A549 (cell line): Measurements from ENCODE around the gene LMNB1. TPM values are rescaled to one million over a fixed set of nuclear protein-coding genes. Genes with fewer than 3 reads are reported as not detected.

Experiments used
- ATAC-seq, 2 experiments: fragments of 200-7000 bp in 1 of 2; fragments of >200 bp in 1 of 2; cut with Nextera tagmentation in 1 of 2; cut with Tn5 transposase in 1 of 2; 3 replicates each; pipeline versions ENCODE4 v1.8.0 to v1.9.1; 2018 to 2020; ENCODE audit warnings: mild to moderate bottlenecking in 1 of 2, moderate library complexity in 1 of 2
- CTCF ChIA-PET: fragments of 300-600 bp; sonication (Branson Sonifier 250); formaldehyde crosslinking; extraction: SDS; loops from one replicate; lab custom pipeline; 2021; ENCODE audit warnings: antibody characterized with exemption, inconsistent platforms; lab: Yijun Ruan, JAX
- POLR2A ChIA-PET: fragments of 350-600 bp; formaldehyde crosslinking; extraction: SDS; loops from one replicate; lab custom pipeline; 2021; ENCODE audit warnings: antibody characterized with exemption, inconsistent platforms; lab: Yijun Ruan, JAX
- DNase-seq, 2 experiments: peaks; one replicate each; pipeline versions ENCODE4 v3.0.0 to v3.0.0-alpha.2; 2011 to 2016; ENCODE audit warnings: low read depth in 1 of 2, low spot score in 1 of 2
- FAIRE-seq: peaks from 2 replicates; lab custom pipeline; 2011; peaks lifted over from hg19 to GRCh38; lab: Jason Lieb, UNC
- H3K27ac ChIP-seq, 2 experiments: fragments of >200 bp; sonication (Bioruptor Twin); formaldehyde crosslinking; 3 replicates each; pipeline ENCODE4 v1.5.1; 2016 to 2017
- H3K4me1 ChIP-seq: fragments of >200 bp; sonication (Bioruptor Twin); formaldehyde crosslinking; 3 replicates; pipeline ENCODE4 v1.6.1; 2016
- H3K4me2 ChIP-seq: fragments of >200 bp; sonication (Bioruptor Twin); formaldehyde crosslinking; 3 replicates; pipeline ENCODE4 v1.6.1; 2016
- H3K4me3 ChIP-seq: fragments of >200 bp; sonication (Bioruptor Twin); formaldehyde crosslinking; 3 replicates; pipeline ENCODE4 v1.5.1; 2016
- H3K9me3 ChIP-seq: fragments of >200 bp; sonication (Bioruptor Twin); formaldehyde crosslinking; 3 replicates; pipeline ENCODE4 v1.6.1; 2016
- BHLHE40 ChIP-seq: IDR thresholded peaks from 2 replicates; pipeline ENCODE4 v1.6.1; 2012; ENCODE audit warnings: low read depth, low read length, inconsistent platforms
- CBX8 ChIP-seq: fragments of 200-600 bp; sonication (generic); IDR thresholded peaks from 2 replicates; pipeline ENCODE4 v1.6.1; 2016
- CEBPB ChIP-seq, 2 experiments: fragments of >200 bp in 1 of 2; sonication (Bioruptor Twin) in 1 of 2; formaldehyde crosslinking in 1 of 2; IDR thresholded peaks; 2 replicates each; pipeline ENCODE4 v1.6.1; 2012 to 2016
- CHD4 ChIP-seq: fragments of 200-600 bp; sonication (generic); IDR thresholded peaks from 2 replicates; pipeline ENCODE4 v1.6.1; 2016; ENCODE audit warnings: antibody characterized with exemption, mild to moderate bottlenecking, borderline replicate concordance
- EHMT2 ChIP-seq: fragments of 200-600 bp; sonication (generic); IDR thresholded peaks from 2 replicates; pipeline ENCODE4 v1.6.1; 2016; ENCODE audit warnings: antibody characterized with exemption, low read depth, mild to moderate bottlenecking, moderate library complexity
- EP300 ChIP-seq, 2 experiments: fragments of >200 bp; sonication (Bioruptor Twin); formaldehyde crosslinking; IDR thresholded peaks; 2 replicates in 1 of 2; 3 replicates in 1 of 2; pipeline ENCODE4 v1.6.1; 2016 to 2017
- ESRRA ChIP-seq: fragments of 150-350 bp; IDR thresholded peaks from 2 replicates; pipeline ENCODE4 v1.6.1; 2014; ENCODE audit warnings: mild to moderate bottlenecking, low read length, borderline replicate concordance
- FOSB ChIP-seq: fragments of 250-450 bp; sonication (Bioruptor Pico); IDR thresholded peaks from 2 replicates; pipeline ENCODE4 v1.5.0; 2020; ENCODE audit warnings: mild to moderate bottlenecking, moderate library complexity
- JUN ChIP-seq, 2 experiments: fragments of >200 bp; sonication (Bioruptor Twin); formaldehyde crosslinking; IDR thresholded peaks; 2 replicates in 1 of 2; 3 replicates in 1 of 2; pipeline ENCODE4 v1.6.1; 2016 to 2017
- KDM1A ChIP-seq: fragments of 200-600 bp; sonication (generic); IDR thresholded peaks from 2 replicates; pipeline ENCODE4 v1.6.1; 2016; ENCODE audit warnings: low read depth, mild to moderate bottlenecking
- MAFK ChIP-seq: fragments of 450-650 bp; IDR thresholded peaks from 2 replicates; pipeline ENCODE4 v1.6.1; 2014; ENCODE audit not compliant: partially characterized antibody
- PHF8 ChIP-seq: fragments of 200-600 bp; sonication (generic); IDR thresholded peaks from 2 replicates; pipeline ENCODE4 v1.6.1; 2016; ENCODE audit warnings: low read depth, mild to moderate bottlenecking, antibody characterized with exemption, moderate library complexity, borderline replicate concordance
- RAD21 ChIP-seq, 2 experiments: fragments of >200 bp in 1 of 2; sonication (Bioruptor Twin) in 1 of 2; formaldehyde crosslinking in 1 of 2; IDR thresholded peaks in 1 of 2; conservative IDR thresholded peaks in 1 of 2; 2 replicates in 1 of 2; 3 replicates in 1 of 2; pipeline ENCODE4 v1.6.1; 2012 to 2018; ENCODE audit warnings: inconsistent platforms in 1 of 2
- RFX5 ChIP-seq: fragments of 450-650 bp; IDR thresholded peaks from 2 replicates; pipeline ENCODE4 v1.7.1; 2014; ENCODE audit warnings: antibody characterized with exemption, mild to moderate bottlenecking, moderate library complexity
- RNF2 ChIP-seq: fragments of 200-600 bp; sonication (generic); IDR thresholded peaks from 2 replicates; pipeline ENCODE4 v1.6.1; 2016; ENCODE audit warnings: low read depth, mild to moderate bottlenecking, antibody characterized with exemption, moderate library complexity, borderline replicate concordance
- ZC3H11A ChIP-seq: fragments of 450-650 bp; IDR thresholded peaks from 2 replicates; pipeline ENCODE4 v1.6.1; 2014; ENCODE audit warnings: antibody characterized with exemption, mild to moderate bottlenecking
- WGBS: methylation state at CpG from one replicate; pipeline ENCODE4 v1.1.6; 2017; ENCODE audit errors: missing lambda C conversion rate; 5-methylcytosine and 5-hydroxymethylcytosine counted together
- polyA plus RNA-seq, 4 experiments: library from polyadenylated mRNA; depleted of rRNA in 3 of 4; stranded (reverse); fragments of >200 nt; fragmentation: RNase III in 1 of 4; extraction: RNeasy Plus Mini Kit Qiagen cat#74134 plus additional on column Dnase treatment in 1 of 4; gene quantifications; 2 replicates in 3 of 4; 3 replicates in 1 of 4; pipeline ENCODE4 v1.2.3, GENCODE V29; 2011 to 2017
- TF ChIP-seq, protein P1 (sequence below): IDR thresholded peaks from 2 replicates; pipeline ENCODE4 v1.6.1; 2012; ENCODE audit warnings: low read depth, borderline replicate concordance
- TF ChIP-seq, protein P2 (sequence below): fragments of 250-450 bp; sonication (Bioruptor Pico); IDR thresholded peaks from 2 replicates; pipeline ENCODE4 v1.5.0; 2021; ENCODE audit warnings: mild to moderate bottlenecking, moderate library complexity, borderline replicate concordance
- TF ChIP-seq, protein P3 (sequence below): fragments of 450-650 bp; IDR thresholded peaks from 2 replicates; pipeline ENCODE4 v1.6.1; 2014; ENCODE audit warnings: antibody characterized with exemption
- TF ChIP-seq, protein P4 (sequence below): fragments of >200 bp; sonication (Bioruptor Twin); formaldehyde crosslinking; IDR thresholded peaks from 3 replicates; pipeline ENCODE4 v1.6.1; 2016
- TF ChIP-seq, protein P5 (sequence below): fragments of 150-350 bp; IDR thresholded peaks from 2 replicates; pipeline ENCODE4 v1.6.1; 2014; ENCODE audit warnings: low read depth, mild to moderate bottlenecking, low read length

Gene LMNB1
- polyA plus RNA-seq, 2 of the 4 experiments (the other 2 are of a cell fraction) = 45.9 to 55.6 TPM

DNA sequence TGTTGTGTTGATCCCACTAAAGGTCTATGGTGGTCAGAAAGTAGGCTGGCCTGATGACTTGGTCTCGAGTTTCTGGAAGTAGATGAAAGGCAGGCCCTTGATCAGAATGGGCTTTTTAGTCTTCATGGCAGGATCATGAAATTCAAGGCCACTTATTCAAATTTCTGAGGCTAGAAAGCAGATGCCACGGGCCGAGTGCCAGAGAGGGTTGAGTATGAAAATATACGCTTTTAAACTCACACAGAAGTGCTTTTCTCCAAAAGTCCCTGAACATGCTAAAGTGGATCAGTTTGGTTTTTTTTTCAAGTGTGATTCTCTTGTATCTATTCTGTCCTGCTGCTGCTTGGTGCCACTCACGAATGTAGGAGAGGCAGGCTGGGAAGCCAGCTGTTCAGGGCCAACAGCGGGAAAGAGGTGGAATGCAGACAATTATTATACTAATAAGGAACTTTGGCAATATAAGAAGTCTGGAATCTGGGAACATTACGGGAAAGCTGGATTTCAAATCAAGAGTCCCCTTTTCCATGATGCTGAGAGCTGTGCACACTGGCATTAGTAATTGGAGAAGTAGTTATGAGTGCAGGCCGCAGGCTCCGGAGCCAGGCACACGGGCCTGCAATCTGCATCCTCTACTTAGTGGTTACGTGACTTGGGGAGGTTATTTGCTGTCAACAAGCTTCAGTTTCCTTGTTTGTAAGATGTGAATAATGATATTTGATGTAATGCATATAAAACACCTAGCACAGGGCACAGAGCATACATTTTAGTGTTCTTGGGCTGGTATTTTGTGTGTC lies 95.8 kb downstream of the LMNB1 start:
- H3K9me3 ChIP-seq = no peaks in the 10 kb centered on the region
- no peak overlapping the region for H3K27ac ChIP-seq
- no peak for ATAC-seq
- POLR2A ChIA-PET = no interaction called here
- no peak for FAIRE-seq
- DNase-seq = no peak
- TF ChIP-seq CEBPB (IDR thresholded peaks at IDR 0.05) (no peak), FOSB (no peak), ESRRA (no peak), CHD4 (no peak), EHMT2 (no peak), BHLHE40 (no peak), ZC3H11A (no peak)
- TF ChIP-seq, protein P1, sequence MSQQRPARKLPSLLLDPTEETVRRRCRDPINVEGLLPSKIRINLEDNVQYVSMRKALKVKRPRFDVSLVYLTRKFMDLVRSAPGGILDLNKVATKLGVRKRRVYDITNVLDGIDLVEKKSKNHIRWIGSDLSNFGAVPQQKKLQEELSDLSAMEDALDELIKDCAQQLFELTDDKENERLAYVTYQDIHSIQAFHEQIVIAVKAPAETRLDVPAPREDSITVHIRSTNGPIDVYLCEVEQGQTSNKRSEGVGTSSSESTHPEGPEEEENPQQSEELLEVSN = no peak
- TF ChIP-seq, protein P2, sequence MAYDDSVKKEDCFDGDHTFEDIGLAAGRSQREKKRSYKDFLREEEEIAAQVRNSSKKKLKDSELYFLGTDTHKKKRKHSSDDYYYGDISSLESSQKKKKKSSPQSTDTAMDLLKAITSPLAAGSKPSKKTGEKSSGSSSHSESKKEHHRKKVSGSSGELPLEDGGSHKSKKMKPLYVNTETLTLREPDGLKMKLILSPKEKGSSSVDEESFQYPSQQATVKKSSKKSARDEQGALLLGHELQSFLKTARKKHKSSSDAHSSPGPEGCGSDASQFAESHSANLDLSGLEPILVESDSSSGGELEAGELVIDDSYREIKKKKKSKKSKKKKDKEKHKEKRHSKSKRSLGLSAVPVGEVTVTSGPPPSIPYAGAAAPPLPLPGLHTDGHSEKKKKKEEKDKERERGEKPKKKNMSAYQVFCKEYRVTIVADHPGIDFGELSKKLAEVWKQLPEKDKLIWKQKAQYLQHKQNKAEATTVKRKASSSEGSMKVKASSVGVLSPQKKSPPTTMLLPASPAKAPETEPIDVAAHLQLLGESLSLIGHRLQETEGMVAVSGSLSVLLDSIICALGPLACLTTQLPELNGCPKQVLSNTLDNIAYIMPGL (CRISPR knock-in tag) = no peak
- no peak overlapping the region for H3K4me3 ChIP-seq
- 93% methylated on average over 11 of the region's 11 CpGs for WGBS
- H3K4me1 ChIP-seq = no peaks in the 10 kb centered on the region
- CTCF ChIA-PET = no interaction called here
- H3K4me2 ChIP-seq = no peak overlapping the region

DNA sequence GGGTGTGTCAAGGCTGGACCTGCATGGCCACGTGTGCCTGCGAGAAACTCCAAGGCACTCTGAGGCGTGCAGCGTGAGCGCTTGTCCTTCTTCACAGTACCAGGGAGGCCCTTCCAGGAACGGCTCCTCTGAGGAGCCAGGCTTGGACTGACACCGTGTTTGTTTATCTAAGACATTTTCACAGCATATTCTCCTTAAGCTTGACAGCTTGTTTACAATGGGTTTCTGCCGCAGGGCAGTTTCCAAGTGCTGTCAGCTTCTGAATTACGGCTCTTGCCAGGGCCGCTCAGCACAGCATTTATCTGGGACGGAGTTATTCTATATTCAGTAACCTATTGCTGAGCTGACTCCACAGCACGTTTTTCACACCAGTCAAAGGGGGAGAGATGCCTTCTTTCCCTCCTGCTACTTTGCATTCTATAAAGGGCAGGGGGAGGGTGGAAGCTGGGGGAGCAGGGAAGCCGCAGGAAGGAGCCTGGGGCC lies 98.4 kb downstream of the LMNB1 start:
- DNase-seq (no peak), ATAC-seq (no peak), FAIRE-seq (no peak)
- TF ChIP-seq, protein P3, sequence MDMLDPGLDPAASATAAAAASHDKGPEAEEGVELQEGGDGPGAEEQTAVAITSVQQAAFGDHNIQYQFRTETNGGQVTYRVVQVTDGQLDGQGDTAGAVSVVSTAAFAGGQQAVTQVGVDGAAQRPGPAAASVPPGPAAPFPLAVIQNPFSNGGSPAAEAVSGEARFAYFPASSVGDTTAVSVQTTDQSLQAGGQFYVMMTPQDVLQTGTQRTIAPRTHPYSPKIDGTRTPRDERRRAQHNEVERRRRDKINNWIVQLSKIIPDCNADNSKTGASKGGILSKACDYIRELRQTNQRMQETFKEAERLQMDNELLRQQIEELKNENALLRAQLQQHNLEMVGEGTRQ = no peak
- no peak for TF ChIP-seq PHF8
- no peak for TF ChIP-seq MAFK
- TF ChIP-seq RFX5 = no peak
- no peak for TF ChIP-seq CEBPB (IDR thresholded peaks at IDR 0.05)
- Histone ChIP-seq H3K4me2 (no peak overlapping the region), H3K4me3 (no peak overlapping the region), H3K27ac (no peak overlapping the region), H3K9me3 (no peaks in the 10 kb centered on the region), H3K4me1 (no peaks in the 10 kb centered on the region)
- CTCF ChIA-PET = no interaction called here
- POLR2A ChIA-PET = no interaction called here
- WGBS = 77% methylated on average over 13 of the region's 13 CpGs

DNA sequence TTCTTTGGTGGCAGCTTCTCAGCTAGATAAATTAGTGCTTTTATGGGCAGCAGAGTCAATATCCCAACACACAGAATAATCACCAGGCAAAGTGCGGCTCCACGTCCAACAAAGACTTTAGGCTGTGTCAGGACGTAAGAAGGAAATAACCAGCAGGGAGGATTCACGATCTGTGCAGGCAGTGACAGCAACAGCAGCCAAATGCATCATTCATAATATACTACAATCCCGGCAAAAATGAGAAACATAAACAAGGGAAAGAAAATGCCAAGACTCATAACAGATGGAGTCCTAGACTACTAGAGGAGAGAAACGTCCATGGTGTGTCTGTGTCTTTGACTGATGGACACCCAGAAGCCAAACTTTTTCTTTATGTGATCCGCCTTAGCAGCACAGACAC lies 100.7 kb downstream of the LMNB1 start:
- ChIA-PET POLR2A (no interaction called here), CTCF (no interaction called here)
- WGBS = 86% methylated on average over 7 of the region's 7 CpGs
- no peaks in the 10 kb centered on the region for H3K4me1 ChIP-seq
- H3K4me2 ChIP-seq = no peak overlapping the region
- ATAC-seq (no peak), DNase-seq (no peak), FAIRE-seq (no peak)
- H3K9me3 ChIP-seq = no peaks in the 10 kb centered on the region
- no peak for TF ChIP-seq RFX5
- TF ChIP-seq EP300 (IDR thresholded peaks at IDR 0.05) = no peak
- H3K27ac ChIP-seq = no peak overlapping the region
- H3K4me3 ChIP-seq = no peak overlapping the region

DNA sequence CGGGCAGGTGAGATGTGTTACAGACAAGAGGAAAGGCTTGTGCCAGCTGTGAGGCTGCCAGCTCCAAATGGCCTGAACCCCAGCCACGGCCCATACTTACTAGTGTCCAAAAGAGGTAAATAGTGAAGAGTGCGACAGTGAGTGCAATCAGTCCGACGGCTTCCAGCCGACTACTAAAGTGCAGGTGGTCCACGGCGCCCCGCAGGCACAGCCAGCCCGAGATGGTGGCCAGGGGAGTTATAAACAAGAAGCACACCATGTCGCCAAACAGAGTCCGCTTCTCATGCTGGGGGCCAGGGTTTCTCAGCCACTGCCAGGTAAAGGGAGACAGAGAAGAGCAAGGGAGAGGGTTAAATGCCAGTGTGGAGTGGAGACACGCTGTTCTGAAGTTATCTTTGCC lies 101.1 kb downstream of the LMNB1 start:
- ChIA-PET POLR2A (no interaction called here), CTCF (no interaction called here)
- Histone ChIP-seq H3K27ac (no peak overlapping the region), H3K4me2 (no peak overlapping the region), H3K9me3 (no peaks in the 10 kb centered on the region), H3K4me3 (no peak overlapping the region), H3K4me1 (no peaks in the 10 kb centered on the region)
- DNase-seq (no peak), ATAC-seq (no peak), FAIRE-seq (no peak)
- WGBS = 96% methylated on average over 13 of the region's 13 CpGs
- TF ChIP-seq CBX8 (no peak), KDM1A (no peak), RNF2 (no peak), JUN (IDR thresholded peaks at IDR 0.05) (no peak), ZC3H11A (no peak), RAD21 (conservative IDR thresholded peaks at IDR 0.05 in 1 of 2, IDR thresholded peaks at IDR 0.05 in 1 of 2) (no peak)
- TF ChIP-seq, protein P4, sequence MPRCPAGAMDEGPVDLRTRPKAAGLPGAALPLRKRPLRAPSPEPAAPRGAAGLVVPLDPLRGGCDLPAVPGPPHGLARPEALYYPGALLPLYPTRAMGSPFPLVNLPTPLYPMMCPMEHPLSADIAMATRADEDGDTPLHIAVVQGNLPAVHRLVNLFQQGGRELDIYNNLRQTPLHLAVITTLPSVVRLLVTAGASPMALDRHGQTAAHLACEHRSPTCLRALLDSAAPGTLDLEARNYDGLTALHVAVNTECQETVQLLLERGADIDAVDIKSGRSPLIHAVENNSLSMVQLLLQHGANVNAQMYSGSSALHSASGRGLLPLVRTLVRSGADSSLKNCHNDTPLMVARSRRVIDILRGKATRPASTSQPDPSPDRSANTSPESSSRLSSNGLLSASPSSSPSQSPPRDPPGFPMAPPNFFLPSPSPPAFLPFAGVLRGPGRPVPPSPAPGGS = no peak
- TF ChIP-seq, protein P5, sequence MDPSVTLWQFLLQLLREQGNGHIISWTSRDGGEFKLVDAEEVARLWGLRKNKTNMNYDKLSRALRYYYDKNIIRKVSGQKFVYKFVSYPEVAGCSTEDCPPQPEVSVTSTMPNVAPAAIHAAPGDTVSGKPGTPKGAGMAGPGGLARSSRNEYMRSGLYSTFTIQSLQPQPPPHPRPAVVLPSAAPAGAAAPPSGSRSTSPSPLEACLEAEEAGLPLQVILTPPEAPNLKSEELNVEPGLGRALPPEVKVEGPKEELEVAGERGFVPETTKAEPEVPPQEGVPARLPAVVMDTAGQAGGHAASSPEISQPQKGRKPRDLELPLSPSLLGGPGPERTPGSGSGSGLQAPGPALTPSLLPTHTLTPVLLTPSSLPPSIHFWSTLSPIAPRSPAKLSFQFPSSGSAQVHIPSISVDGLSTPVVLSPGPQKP = no peak
- TF ChIP-seq, protein P2 (CRISPR knock-in tag) = no peak
